ENCODE data around the gene MCRS1. TPM values are rescaled to one million over a fixed set of nuclear protein-coding genes. Genes with fewer than 3 reads are reported as not detected.
"Not testable (repeated sequence)": the region's sequence is repeated elsewhere in the genome, so short reads cannot be mapped to it uniquely, and the experiment has no call there.

The MCRS1 gene

DNA sequence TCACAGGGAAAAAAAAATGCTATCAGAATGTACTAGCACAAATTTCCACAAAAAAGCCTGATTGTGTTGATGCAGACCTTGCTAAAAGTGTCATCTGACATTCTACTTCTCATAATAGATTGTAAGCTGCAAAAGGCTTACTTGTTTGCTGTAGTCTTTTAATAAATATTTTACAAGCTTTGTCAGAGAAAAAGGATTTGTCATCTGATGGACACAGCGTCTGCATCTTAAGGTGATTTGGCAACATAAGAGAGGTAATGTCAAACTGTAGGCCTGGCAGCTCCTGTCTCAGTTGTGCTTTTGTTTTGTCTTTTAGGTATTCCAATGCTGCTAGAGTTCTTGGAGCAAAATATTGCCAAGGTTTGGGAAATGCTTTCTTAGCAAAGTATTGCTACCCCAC is 55.4 kb downstream of the MCRS1 start:
- WGBS, 2 donors (ENCODE audit: extremely low coverage in 2 of 2, insufficient read length in 2 of 2, insufficient replicate concordance in 1 of 2), result no CpG with 5 or more reads among the region's 1 CpG
- Histone ChIP-seq H3K4me2 (ENCODE audit: insufficient read depth, low read length, poor library complexity, severe bottlenecking) (no peak overlapping the region), H2AK5ac (ENCODE audit: low read depth, low read length) (no peak overlapping the region), H3K4me1 (ENCODE audit: control insufficient read depth in 2 of 2, insufficient read depth in 1 of 2, low read depth in 1 of 2, low read length in 2 of 2) (no peaks in the 10 kb centered on the region), H3K36me3 (replicated peaks in 1 of 2; ENCODE audit: control insufficient read depth in 2 of 2, insufficient read depth in 2 of 2, low read length in 2 of 2) (peaks cover 0 to 41% of the 10 kb centered on the region in 2 donors), H3K27ac (replicated peaks; ENCODE audit: low read length) (no peak overlapping the region), H3K27me3 (ENCODE audit: control insufficient read depth in 3 of 3, insufficient read depth in 3 of 3, low read depth in 1 of 3, low read length in 3 of 3) (no peaks in the 10 kb centered on the region), H3K79me1 (ENCODE audit: low read depth, low read length) (no peaks in the 10 kb centered on the region), H2BK15ac (ENCODE audit: low read length) (no peak overlapping the region), H3K4ac (ENCODE audit: low read length) (no peak overlapping the region), H3K14ac (ENCODE audit: low read length) (no peak overlapping the region), H3K4me3 (ENCODE audit: low read length in 2 of 2) (no peak overlapping the region), H3K9me3 (replicated peaks in 1 of 2; ENCODE audit: control insufficient read depth in 2 of 2, insufficient read depth in 1 of 2, low read depth in 1 of 2, low read length in 2 of 2) (no peaks in the 10 kb centered on the region), H2AFZ (ENCODE audit: low read length) (no peak overlapping the region), H2BK5ac (ENCODE audit: low read length) (no peak overlapping the region), H4K8ac (ENCODE audit: low read depth, low read length) (no peak overlapping the region), H4K91ac (ENCODE audit: low read depth, low read length, poor library complexity) (no peak overlapping the region), H2BK12ac (ENCODE audit: low read length) (no peak overlapping the region), H2BK120ac (ENCODE audit: low read depth, low read length) (no peak overlapping the region), H3K18ac (ENCODE audit: low read length) (no peak overlapping the region), H3K9ac (ENCODE audit: low read depth, low read length, poor library complexity) (no peak overlapping the region), H3K23ac (ENCODE audit: low read depth, low read length, poor library complexity) (no peak overlapping the region)
- no peak for DNase-seq (ENCODE audit: low spot score)

DNA sequence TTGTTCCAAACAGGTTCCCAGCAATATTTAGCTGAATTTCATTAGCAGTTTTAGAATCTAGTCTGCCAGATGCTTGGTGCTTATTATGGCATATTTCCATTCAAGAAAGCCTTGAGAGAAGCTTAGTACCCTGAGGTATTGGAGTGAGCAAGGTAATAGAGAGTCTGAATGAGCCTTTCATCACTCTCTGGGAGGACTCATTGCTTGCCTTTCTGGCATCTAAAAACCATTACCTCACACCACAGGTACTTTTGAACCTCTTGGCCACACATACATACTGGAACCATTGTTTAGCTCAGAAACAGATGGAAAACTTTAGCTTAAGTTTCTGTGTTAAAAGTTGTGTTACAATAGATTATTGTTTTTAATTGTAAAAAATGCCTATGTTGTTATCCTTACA is 56.5 kb downstream of the MCRS1 start:
- H2AFZ ChIP-seq (ENCODE audit: low read length), result no peak overlapping the region
- H3K36me3 ChIP-seq (replicated peaks in 1 of 2; ENCODE audit: control insufficient read depth in 2 of 2, insufficient read depth in 2 of 2, low read length in 2 of 2), result peaks cover 0 to 41% of the 10 kb centered on the region in 2 donors
- no peak overlapping the region for H3K4me3 ChIP-seq (ENCODE audit: low read length in 2 of 2)
- H3K4ac ChIP-seq (ENCODE audit: low read length), result no peak overlapping the region
- no peaks in the 10 kb centered on the region for H3K9me3 ChIP-seq (replicated peaks in 1 of 2; ENCODE audit: control insufficient read depth in 2 of 2, insufficient read depth in 1 of 2, low read depth in 1 of 2, low read length in 2 of 2)
- H3K23ac ChIP-seq (ENCODE audit: low read depth, low read length, poor library complexity), result no peak overlapping the region
- H4K91ac ChIP-seq (ENCODE audit: low read depth, low read length, poor library complexity), result no peak overlapping the region
- H2AK5ac ChIP-seq (ENCODE audit: low read depth, low read length), result no peak overlapping the region
- H3K18ac ChIP-seq (ENCODE audit: low read length), result no peak overlapping the region
- no peak overlapping the region for H3K4me2 ChIP-seq (ENCODE audit: insufficient read depth, low read length, poor library complexity, severe bottlenecking)
- H2BK5ac ChIP-seq (ENCODE audit: low read length), result no peak overlapping the region
- H2BK120ac ChIP-seq (ENCODE audit: low read depth, low read length), result no peak overlapping the region
- no peak overlapping the region for H3K9ac ChIP-seq (ENCODE audit: low read depth, low read length, poor library complexity)
- no peaks in the 10 kb centered on the region for H3K4me1 ChIP-seq (ENCODE audit: control insufficient read depth in 2 of 2, insufficient read depth in 1 of 2, low read depth in 1 of 2, low read length in 2 of 2)
- no peak overlapping the region for H3K27ac ChIP-seq (replicated peaks; ENCODE audit: low read length)
- no peak overlapping the region for H2BK12ac ChIP-seq (ENCODE audit: low read length)
- no peak overlapping the region for H2BK15ac ChIP-seq (ENCODE audit: low read length)
- H3K14ac ChIP-seq (ENCODE audit: low read length), result no peak overlapping the region
- no peaks in the 10 kb centered on the region for H3K27me3 ChIP-seq (ENCODE audit: control insufficient read depth in 3 of 3, insufficient read depth in 3 of 3, low read depth in 1 of 3, low read length in 3 of 3)
- DNase-seq (ENCODE audit: low spot score), result no peak
- H3K79me1 ChIP-seq (ENCODE audit: low read depth, low read length), result no peaks in the 10 kb centered on the region
- H4K8ac ChIP-seq (ENCODE audit: low read depth, low read length), result no peak overlapping the region

DNA sequence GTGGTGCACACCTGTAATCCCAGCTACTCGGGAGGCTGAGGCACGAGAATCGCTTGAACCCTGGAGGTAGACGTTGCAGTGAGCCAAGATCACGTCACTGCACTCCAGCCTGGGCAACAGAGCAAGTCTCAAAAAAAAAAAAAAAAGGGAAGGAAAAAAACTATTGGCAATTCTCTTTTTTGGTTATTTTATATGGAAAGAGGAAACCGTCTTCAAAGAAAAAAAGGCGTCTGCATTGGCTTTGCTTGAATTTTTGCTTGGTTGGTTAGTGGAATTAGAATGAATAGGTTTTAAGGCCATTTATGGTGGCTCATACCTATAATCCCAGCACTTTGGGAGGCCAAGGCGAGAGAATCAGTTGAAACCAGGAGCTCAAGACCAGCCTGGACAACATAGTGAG is 58.3 kb downstream of the MCRS1 start:
- H2BK15ac ChIP-seq (ENCODE audit: low read length); H3K4me1 ChIP-seq (ENCODE audit: control insufficient read depth in 2 of 2, insufficient read depth in 1 of 2, low read depth in 1 of 2, low read length in 2 of 2); H3K27me3 ChIP-seq (ENCODE audit: control insufficient read depth in 3 of 3, insufficient read depth in 3 of 3, low read depth in 1 of 3, low read length in 3 of 3); H2BK120ac ChIP-seq (ENCODE audit: low read depth, low read length); H3K4me3 ChIP-seq (ENCODE audit: low read length in 2 of 2); H3K27ac ChIP-seq (replicated peaks; ENCODE audit: low read length); H3K79me1 ChIP-seq (ENCODE audit: low read depth, low read length); H4K8ac ChIP-seq (ENCODE audit: low read depth, low read length); H2AFZ ChIP-seq (ENCODE audit: low read length); H3K9ac ChIP-seq (ENCODE audit: low read depth, low read length, poor library complexity); H3K4ac ChIP-seq (ENCODE audit: low read length); H2AK5ac ChIP-seq (ENCODE audit: low read depth, low read length); H3K9me3 ChIP-seq (replicated peaks in 1 of 2; ENCODE audit: control insufficient read depth in 2 of 2, insufficient read depth in 1 of 2, low read depth in 1 of 2, low read length in 2 of 2); H3K18ac ChIP-seq (ENCODE audit: low read length); DNase-seq (ENCODE audit: low spot score); H3K14ac ChIP-seq (ENCODE audit: low read length); H2BK12ac ChIP-seq (ENCODE audit: low read length); H4K91ac ChIP-seq (ENCODE audit: low read depth, low read length, poor library complexity); H3K23ac ChIP-seq (ENCODE audit: low read depth, low read length, poor library complexity); H3K4me2 ChIP-seq (ENCODE audit: insufficient read depth, low read length, poor library complexity, severe bottlenecking); H2BK5ac ChIP-seq (ENCODE audit: low read length): not testable (repeated sequence)
- WGBS, 2 donors (ENCODE audit: extremely low coverage in 2 of 2, insufficient read length in 2 of 2, insufficient replicate concordance in 1 of 2), result no CpG with 5 or more reads among the region's 8 CpGs
- H3K36me3 ChIP-seq (replicated peaks in 1 of 2; ENCODE audit: control insufficient read depth in 2 of 2, insufficient read depth in 2 of 2, low read length in 2 of 2), result peaks cover 0 to 50% of the 10 kb centered on the region in 2 donors

Small RNA genes within 50 kb of the gene (small RNA-seq; reads per million reads assigned to genes)
- not detected for gene POLR2KP1 (ENCODE audit: insufficient read depth)
- gene RNU6-834P (ENCODE audit: insufficient read depth), result not detected
